OCI-LY1 (cell line): Measurements from ENCODE around the gene COMMD10.

Experiments used
- H2AFZ ChIP-seq: fragments of 200-600 bp; sonication (generic), shearing (Covaris generic); 2 replicates; pipeline ENCODE4 v1.6.0; 2014; ENCODE audit warnings: antibody characterized with exemption, mild to moderate bottlenecking, low read length
- H3F3A ChIP-seq: fragments of 200-600 bp; sonication (generic), shearing (Covaris generic); 2 replicates; pipeline ENCODE4 v1.6.0; 2014; ENCODE audit warnings: mild to moderate bottlenecking, antibody characterized with exemption, low read length, moderate library complexity; ENCODE audit not compliant: insufficient read depth
- H3K27ac ChIP-seq: fragments of 200-600 bp; sonication (generic); 2 replicates; pipeline ENCODE4 v1.5.1; 2014; ENCODE audit warnings: low read length, mixed run types, mild to moderate bottlenecking, low read depth; ENCODE audit not compliant: poor library complexity, severe bottlenecking
- H3K27me3 ChIP-seq: fragments of 200-600 bp; sonication (generic); 2 replicates; pipeline ENCODE4 v1.6.0; 2014; ENCODE audit warnings: antibody characterized with exemption, mild to moderate bottlenecking, low read length, moderate library complexity; ENCODE audit not compliant: insufficient read depth
- H3K36me3 ChIP-seq: fragments of 200-600 bp; sonication (generic); 2 replicates; pipeline ENCODE4 v1.6.1; 2014; ENCODE audit warnings: mild to moderate bottlenecking, antibody characterized with exemption, low read length, moderate library complexity, mixed read lengths; ENCODE audit not compliant: insufficient read depth
- H3K4me1 ChIP-seq: fragments of 200-600 bp; sonication (generic); 2 replicates; pipeline ENCODE4 v1.5.1; 2014; ENCODE audit warnings: mild to moderate bottlenecking, low read length, moderate library complexity; ENCODE audit not compliant: insufficient read depth, severe bottlenecking
- H3K4me2 ChIP-seq: fragments of 200-600 bp; sonication (generic), shearing (Covaris generic); 2 replicates; pipeline ENCODE4 v1.6.1; 2014; ENCODE audit warnings: low read length
- H3K4me3 ChIP-seq: fragments of 200-600 bp; sonication (generic); 2 replicates; pipeline ENCODE4 v1.5.1; 2014; ENCODE audit warnings: low read length, low read depth, mild to moderate bottlenecking, mixed read lengths; ENCODE audit not compliant: poor library complexity, severe bottlenecking
- H3K79me2 ChIP-seq: fragments of 200-600 bp; shearing (Covaris generic); 2 replicates; pipeline ENCODE4 v1.6.1; 2016; ENCODE audit warnings: mixed run types, low read length, mixed read lengths; ENCODE audit not compliant: insufficient read depth
- H3K9ac ChIP-seq: fragments of 200-600 bp; sonication (generic), shearing (Covaris generic); 2 replicates; pipeline ENCODE4 v1.6.1; 2014; ENCODE audit warnings: mild to moderate bottlenecking, low read length, mixed read lengths
- H3K9me2 ChIP-seq: fragments of 200-600 bp; sonication (generic), shearing (Covaris generic); 2 replicates; pipeline ENCODE4 v1.6.1; 2014; ENCODE audit warnings: low read depth, mild to moderate bottlenecking, low read length, mixed read lengths
- H3K9me3 ChIP-seq: fragments of 200-600 bp; shearing (Covaris generic); 2 replicates; pipeline ENCODE4 v1.6.1; 2014; ENCODE audit warnings: low read length, mixed read lengths
- H4K20me1 ChIP-seq: fragments of 200-600 bp; sonication (generic), shearing (Covaris generic); 2 replicates; pipeline ENCODE4 v1.6.0; 2016; ENCODE audit warnings: mild to moderate bottlenecking, low read length; ENCODE audit not compliant: insufficient read depth
- EZH2 ChIP-seq: fragments of 200-600 bp; sonication (generic), shearing (Covaris generic); IDR thresholded peaks from 2 replicates; pipeline ENCODE4 v1.8.0; 2017; ENCODE audit warnings: borderline replicate concordance, mixed run types, mild to moderate bottlenecking, antibody characterized with exemption, low read length, moderate library complexity, mixed read lengths
- TF ChIP-seq, protein P1 (sequence below): fragments of 200-600 bp; sonication (generic), shearing (Covaris generic); IDR thresholded peaks from 2 replicates; pipeline ENCODE4 v1.5.1; 2017; ENCODE audit warnings: mild to moderate bottlenecking, antibody characterized with exemption, low read length, moderate library complexity, mixed read lengths

COMMD10 gene

DNA sequence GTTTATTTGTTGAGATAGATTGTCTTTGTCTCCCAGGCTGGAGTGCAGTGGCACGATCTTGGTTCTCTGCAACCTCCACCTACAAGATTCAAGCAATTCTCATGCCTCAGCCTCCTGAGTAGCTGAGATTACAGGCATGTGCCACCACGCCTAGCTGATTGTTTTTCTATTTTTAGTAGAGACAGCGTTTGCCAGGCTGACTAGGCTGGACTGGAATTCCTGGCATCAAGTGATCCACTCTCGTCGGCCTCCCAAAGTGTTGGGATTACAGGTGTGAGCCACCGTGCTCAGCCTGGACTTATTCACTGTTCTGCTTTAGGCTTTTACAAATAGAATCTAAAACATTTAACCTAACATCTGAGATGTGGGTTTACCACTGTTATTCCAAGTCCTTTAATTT, 91.3 kb downstream of the COMMD10 start:
- no peaks in the 10 kb centered on the region for H3F3A ChIP-seq
- H3K36me3 ChIP-seq: no peaks in the 10 kb centered on the region
- no peak for TF ChIP-seq EZH2
- TF ChIP-seq, protein P1, sequence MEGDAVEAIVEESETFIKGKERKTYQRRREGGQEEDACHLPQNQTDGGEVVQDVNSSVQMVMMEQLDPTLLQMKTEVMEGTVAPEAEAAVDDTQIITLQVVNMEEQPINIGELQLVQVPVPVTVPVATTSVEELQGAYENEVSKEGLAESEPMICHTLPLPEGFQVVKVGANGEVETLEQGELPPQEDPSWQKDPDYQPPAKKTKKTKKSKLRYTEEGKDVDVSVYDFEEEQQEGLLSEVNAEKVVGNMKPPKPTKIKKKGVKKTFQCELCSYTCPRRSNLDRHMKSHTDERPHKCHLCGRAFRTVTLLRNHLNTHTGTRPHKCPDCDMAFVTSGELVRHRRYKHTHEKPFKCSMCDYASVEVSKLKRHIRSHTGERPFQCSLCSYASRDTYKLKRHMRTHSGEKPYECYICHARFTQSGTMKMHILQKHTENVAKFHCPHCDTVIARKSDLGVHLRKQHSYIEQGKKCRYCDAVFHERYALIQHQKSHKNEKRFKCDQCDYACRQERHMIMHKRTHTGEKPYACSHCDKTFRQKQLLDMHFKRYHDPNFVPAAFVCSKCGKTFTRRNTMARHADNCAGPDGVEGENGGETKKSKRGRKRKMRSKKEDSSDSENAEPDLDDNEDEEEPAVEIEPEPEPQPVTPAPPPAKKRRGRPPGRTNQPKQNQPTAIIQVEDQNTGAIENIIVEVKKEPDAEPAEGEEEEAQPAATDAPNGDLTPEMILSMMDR: no peak
- H3K27ac ChIP-seq: no peak overlapping the region
- H3K4me3 ChIP-seq: no peak overlapping the region
- H3K4me2 ChIP-seq: no peak overlapping the region
- H3K4me1 ChIP-seq: no peaks in the 10 kb centered on the region
- H3K9ac ChIP-seq: no peak overlapping the region
- no peaks in the 10 kb centered on the region for H3K79me2 ChIP-seq
- no peaks in the 10 kb centered on the region for H3K9me2 ChIP-seq
- H3K27me3 ChIP-seq: no peaks in the 10 kb centered on the region
- H2AFZ ChIP-seq: no peak overlapping the region
- H4K20me1 ChIP-seq: no peaks in the 10 kb centered on the region
- no peaks in the 10 kb centered on the region for H3K9me3 ChIP-seq

DNA sequence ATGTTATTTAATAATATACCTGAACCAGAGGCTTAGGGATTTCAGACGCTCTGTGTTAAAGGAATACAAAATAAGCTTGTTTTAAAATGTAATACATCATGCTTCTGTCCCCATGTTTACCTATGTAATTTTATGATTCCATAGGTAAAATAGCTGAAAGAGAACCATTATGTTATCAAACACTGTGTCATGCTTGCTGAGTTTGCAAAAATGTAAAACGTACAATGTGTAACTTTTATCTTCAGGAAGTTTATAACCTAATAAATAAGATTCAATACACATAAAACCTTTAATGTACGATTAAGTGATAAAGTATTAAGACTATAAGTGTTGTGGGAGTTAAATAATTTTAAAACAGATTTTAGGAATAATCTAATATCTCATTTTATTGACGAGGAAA, 94.1 kb downstream of the COMMD10 start:
- Histone ChIP-seq H3K4me3 (no peak overlapping the region), H3K4me2 (no peak overlapping the region), H3F3A (no peaks in the 10 kb centered on the region), H3K79me2 (no peaks in the 10 kb centered on the region), H3K27me3 (no peaks in the 10 kb centered on the region), H4K20me1 (no peaks in the 10 kb centered on the region), H3K9me3 (no peaks in the 10 kb centered on the region), H3K9ac (no peak overlapping the region), H3K36me3 (no peaks in the 10 kb centered on the region), H3K4me1 (no peaks in the 10 kb centered on the region), H2AFZ (no peak overlapping the region), H3K27ac (no peak overlapping the region), H3K9me2 (no peaks in the 10 kb centered on the region)
- TF ChIP-seq, protein P1: no peak
- no peak for TF ChIP-seq EZH2

DNA sequence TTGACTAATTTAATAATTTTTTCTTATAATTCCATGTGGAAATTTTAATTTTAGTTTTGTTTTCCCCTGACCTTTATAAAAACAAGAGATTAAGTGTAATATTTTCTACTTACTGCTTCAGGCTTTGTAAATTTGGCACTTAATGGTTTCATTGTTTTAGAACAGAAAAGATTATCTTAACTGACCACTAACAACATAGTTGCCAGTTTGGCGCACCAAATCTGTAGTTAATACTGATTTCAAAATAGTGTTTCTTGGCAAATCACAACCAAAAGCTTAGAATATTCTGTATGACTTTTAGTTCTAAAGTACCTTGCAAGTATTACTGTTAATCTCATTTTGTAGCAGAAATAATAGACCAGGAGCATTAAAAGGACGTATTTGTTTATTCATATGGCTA, 124.3 kb downstream of the COMMD10 start:
- Histone ChIP-seq H3K4me2 (no peak overlapping the region), H3K9me2 (no peaks in the 10 kb centered on the region), H3K9me3 (no peaks in the 10 kb centered on the region), H3K9ac (no peak overlapping the region), H2AFZ (no peak overlapping the region), H3K27me3 (no peaks in the 10 kb centered on the region), H3K4me3 (no peak overlapping the region), H4K20me1 (no peaks in the 10 kb centered on the region), H3F3A (no peaks in the 10 kb centered on the region), H3K79me2 (no peaks in the 10 kb centered on the region), H3K36me3 (no peaks in the 10 kb centered on the region), H3K27ac (no peak overlapping the region), H3K4me1 (no peaks in the 10 kb centered on the region)
- TF ChIP-seq, protein P1: no peak
- TF ChIP-seq EZH2: no peak
